ENCODE results near the gene OCA2.

DNA sequence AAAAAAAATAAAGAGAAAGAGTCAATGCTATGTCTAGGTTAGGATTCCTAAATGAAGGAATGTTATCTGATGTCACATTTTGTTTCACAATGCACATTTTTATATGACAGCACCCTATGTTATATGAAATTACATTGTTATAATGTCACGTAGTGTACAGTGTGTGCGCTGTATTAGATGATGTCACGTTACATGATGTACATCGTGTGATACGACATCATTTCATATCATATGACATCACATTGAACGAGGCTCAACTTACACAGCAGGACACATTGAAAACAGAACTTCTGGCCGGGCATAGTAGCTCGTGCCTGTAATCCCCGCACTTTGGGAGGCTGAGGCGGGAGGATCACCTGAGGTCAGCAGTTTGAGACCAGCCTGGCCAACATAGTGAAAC is 150.0 kb downstream of the OCA2 start:
- no peak for TF ChIP-seq CTCF (IDR thresholded peaks at IDR 0.05)
- no peak for TF ChIP-seq POLR2A (IDR thresholded peaks at IDR 0.05)
